ENCODE data around the gene CST11.

- TF ChIP-seq CTCF (IDR thresholded peaks at IDR 0.05; ENCODE audit: low read length) (no peak), EZH2 (IDR thresholded peaks at IDR 0.05; ENCODE audit: borderline replicate concordance, low read length) (no peak)
These were observed 40.6 kb downstream of the CST11 start for GRCh38 chr20:23412026-23412425.

Data from OCI-LY1 (cell line).